SHP77 (cell line): ENCODE results near the gene VPS35L.
"Not testable (repeated sequence)": the region's sequence is repeated elsewhere in the genome, so short reads cannot be mapped to it uniquely, and the experiment has no call there.

Experiments used
- DNase-seq, 2 experiments: peaks; one replicate each; lab custom pipeline; 2025; lab: John Stamatoyannopoulos, UW

The VPS35L gene

GRCh38 chr16:19655242-19655777, 99.8 kb downstream of the VPS35L start:
- no peak for DNase-seq

DNA sequence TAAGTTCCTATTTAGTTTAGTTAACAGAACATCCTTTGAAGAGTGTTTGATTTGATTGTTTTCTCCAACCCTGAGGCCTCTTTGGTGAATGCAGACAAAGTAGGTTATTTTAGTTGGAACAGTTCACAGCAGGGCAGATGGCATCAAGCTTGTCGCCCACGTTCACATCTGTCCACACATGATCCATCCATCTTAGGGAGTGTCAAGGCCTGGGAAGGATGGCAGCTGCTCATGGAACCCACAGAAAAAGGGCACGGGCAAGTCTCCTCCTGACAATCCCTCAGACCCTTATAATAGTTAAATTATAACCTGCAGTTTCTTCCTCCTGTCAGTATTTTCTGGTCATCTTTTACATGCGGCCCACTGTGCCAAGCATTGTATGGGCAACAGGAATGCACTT, 102.3 kb downstream of the VPS35L start:
- no peak for DNase-seq

DNA sequence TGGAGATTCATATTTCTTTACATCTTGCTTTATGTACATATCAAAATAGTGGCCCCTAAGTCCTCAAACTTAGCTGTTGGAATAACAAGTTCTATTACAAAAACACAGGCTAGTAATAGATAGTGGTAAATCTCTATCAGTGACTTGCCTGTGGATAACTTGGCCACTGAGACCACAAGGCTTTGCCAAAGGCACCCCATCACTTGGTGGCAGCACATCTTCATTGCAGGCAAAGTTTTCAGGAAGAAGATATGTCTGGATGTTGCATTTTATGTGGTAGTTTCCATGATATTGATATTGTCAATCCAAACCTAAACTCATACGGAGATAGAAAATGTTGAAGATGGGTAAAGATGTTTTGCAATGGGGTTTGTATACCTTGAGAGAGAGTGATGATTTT, 104.1 kb downstream of the VPS35L start:
- DNase-seq = no peak

DNA sequence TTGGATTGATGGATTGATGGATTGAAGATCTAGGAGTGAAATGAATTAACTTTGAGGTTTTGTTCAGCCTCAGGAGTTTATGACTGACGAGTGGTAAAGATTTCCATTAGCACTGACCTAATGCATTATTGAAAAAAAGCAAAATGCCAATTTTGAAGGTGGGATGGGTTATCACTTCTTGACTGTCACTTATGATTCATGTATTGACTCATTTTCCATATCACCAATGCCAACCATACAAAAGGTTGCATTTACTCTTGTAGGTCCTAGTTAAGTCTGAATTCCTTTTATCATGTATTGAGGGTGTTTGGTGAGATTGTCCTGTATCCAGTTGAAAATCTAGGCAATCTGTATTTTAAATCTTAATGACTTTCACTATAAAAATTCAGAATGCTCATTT, 104.9 kb downstream of the VPS35L start:
- DNase-seq = no peak

DNA sequence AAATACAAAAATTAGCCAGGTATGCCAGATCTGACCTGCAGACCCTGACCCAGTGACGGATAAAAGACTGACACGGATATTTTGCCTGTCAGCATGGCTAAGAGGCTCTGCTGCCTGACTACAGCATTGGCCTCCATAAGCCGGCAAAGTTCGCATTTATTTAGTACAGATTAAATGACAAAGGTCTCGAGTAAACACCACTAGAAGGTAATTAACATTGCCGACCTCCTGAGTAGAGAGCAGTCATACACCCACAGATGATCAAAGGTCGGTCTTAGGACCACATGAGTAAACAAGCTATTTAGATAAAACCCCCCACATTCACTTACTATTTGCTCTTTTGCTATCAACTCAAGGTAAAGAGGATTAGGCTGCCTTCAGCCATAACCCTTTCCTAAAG, 106.8 kb downstream of the VPS35L start:
- no peak for DNase-seq

DNA sequence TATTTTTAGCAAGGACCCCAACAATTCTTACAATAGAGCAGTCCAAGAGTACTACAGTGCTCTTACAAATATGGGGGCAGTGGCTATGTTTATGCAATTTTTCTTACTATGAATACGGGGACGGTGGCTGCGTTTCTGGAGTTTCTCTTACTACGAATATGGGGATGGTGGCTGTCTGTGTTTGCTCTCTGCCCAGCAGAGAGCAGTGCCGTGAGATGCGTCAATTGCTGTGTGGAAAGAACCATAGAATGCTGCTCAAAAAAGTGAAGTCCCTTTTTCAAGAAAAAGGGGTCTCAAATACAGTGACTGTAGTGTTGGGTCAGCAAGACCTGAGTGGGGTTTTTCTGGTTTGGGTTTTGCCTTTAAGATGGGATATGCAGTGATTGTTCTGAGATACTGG, 108.7 kb downstream of the VPS35L start:
- no peak for DNase-seq

GRCh38 chr16:19665313-19665712, 109.8 kb downstream of the VPS35L start:
- not testable (repeated sequence) for DNase-seq

DNA sequence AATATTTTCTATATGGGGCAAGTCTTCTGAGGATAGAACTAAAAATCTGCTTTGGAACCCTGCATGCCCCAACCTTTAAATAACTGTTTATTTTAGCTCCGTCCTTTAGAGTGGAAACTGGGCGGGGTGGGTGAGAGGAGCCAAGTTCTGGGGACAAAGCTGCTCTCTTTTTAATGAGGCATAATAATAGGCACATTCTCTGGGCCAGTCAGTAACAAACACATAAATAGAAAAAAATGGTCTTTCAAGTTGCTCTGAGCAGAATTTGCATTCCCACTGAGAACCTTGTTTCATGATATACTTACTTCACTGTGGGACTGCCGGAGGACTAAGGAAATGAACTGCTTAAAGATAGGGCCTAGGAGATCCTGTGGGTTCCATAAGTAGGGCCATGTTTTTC, 111.0 kb downstream of the VPS35L start:
- DNase-seq = no peak

- no peak for DNase-seq
These were observed 116.9 kb downstream of the VPS35L start for GRCh38 chr16:19672378-19672777.

- DNase-seq = no peak
These were observed 119.0 kb downstream of the VPS35L start for GRCh38 chr16:19674485-19674884.

DNA sequence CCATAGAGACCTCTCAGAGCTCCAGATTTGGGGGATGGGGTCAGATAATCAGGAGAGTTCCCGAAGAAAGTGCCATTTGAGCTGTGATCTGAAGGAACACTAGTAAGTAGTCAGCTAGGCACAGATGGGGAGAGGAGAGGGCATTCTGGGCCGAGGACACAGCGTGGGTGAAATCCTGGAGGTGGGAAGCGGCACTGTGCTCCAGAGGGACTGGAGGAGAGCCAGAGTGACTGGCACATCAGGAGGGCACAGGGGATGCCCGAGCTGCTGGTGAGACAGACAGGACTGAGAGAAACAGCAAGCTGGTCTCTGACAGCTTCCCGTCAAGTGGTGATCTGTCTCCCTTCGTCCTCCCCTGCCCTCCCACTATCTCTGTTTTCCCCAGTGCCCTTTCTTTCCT, 121.9 kb downstream of the VPS35L start:
- DNase-seq = no peak

DNA sequence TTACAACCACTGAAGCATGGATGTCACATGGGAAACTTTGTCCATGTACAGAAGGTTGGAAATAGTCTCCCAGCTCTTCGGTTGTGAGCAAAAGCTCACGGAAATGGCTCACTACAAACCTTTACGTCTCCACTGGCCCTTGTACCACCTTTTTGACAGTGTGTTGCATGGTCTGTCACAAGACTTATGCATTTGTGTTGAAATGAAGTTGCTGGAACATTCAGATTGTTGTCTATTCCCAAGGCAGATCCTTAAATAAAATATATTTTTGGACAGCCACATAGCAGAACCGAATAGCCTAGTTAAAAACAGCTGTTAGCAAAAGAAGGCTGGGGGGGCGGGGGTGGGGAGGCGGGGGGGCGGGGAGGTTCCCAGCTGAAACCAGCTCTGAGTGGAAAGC, 123.3 kb downstream of the VPS35L start:
- no peak for DNase-seq

GRCh38 chr16:19679281-19679680, 123.8 kb downstream of the VPS35L start:
- DNase-seq = not testable (repeated sequence)

DNA sequence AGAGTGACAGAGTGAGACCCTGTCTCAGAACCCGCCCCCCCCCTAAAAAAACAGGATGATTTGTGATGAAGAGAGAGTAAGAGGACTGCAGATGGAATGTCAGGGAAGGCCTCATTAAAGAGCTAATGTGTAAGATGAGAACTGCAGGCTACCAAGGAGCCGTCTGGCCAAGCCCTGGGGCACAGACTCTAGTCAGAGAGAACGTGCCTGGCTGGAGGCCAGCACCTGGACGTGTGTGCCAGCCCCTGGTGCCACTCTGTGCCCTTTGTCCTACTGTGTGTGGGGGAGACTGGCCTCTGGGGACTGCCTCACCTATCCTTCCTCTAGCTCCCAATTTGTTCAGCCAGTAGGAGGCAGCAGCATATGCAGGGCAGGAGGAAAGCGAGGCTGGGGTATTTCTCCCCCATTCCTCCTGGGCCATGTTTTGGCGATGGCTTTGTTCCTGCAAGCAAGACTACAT, 125.4 kb downstream of the VPS35L start:
- no peak for DNase-seq

DNA sequence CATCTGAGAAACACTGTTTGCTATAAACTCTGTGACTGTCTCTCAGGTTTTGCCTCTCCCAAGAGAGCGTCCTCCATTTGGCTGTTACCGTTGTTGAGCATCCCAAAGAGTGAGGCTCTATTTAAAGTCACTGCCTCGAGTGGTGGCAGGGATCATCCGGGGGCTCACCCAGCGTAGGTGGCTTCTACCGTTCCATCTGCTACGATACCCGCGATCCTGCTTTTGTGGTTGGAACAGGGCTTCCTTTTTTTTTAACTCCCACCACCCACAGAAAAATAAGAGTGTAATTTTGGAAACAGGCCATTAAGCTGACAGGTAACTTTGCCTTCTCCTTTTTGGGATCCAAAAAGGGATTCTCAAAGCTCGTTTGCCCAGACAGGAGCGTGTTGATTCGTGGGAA, 126.1 kb downstream of the VPS35L start:
- DNase-seq = no peak

DNA sequence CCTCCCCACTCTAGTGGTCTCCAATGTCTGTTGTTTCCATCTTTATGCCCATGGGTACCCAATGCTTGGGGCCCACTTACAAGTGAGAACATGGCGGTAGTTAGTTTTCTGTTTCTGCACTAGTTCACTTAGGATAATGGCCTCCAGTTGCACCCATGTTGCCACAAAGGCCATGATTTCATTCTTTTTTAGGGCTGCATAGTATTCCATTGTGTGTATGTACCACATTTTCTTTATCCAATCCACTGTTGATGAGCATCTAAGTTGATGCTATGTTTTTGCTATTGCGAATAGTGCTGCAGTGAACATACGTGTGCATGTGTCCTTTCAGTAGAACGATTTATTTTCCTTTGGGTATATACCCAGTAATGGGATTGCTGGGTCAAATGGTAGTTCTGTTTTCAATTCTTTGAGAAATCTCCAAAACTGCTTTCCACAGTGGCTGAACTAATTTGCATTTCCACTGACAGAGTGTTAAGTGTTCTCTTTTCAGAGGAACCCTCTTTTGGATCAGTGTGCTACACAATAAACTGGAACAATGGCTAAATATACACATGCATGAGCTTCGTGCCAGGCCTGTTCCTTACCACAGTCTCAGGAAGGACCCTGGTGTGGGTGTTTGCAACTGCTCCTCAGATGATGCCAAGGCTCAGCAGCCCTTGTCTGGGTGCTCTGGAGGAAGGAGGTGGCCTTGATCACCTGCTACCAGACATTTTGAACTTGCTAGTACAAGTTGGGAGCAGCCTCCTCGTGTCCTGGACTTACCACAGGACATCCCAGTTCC, 128.1 kb downstream of the VPS35L start:
- no peak for DNase-seq

DNA sequence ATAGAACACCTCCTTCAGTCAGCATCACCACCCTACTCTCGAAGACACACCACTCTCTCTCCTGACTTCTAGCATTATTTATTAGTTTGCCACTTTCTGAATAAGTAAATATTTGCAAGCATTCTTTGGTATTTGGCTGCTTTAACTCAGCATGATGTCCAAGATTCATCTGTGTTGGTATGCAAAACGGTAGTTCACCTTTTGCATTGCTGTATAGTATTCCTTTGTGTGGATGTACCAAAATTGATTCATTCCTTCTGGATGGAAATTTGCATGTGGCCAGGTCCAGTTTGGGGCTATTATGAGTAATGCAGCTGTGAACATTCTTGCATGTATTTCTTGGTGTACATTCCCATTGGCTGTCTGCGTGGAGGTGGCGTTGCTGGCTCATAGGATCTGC, 129.7 kb downstream of the VPS35L start:
- no peak for DNase-seq

DNA sequence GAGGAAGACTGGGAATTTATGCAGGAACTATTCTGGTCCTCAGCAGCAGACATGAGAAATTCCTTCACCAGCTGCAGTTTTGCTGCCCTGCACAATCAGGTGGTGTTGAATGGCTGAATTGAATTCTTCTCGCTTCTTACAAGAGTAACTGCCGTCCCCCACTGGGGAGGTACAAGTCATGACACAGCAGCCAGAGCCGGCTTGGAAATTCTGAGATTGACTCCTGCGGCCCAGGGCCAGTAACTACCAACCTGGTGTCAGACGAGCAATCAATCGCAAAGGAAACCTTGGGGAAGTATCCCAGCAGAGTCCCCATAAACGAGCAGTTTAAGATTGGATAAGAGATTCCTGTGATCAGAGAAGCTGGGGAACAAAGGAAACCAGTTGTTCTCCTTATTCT, 131.8 kb downstream of the VPS35L start:
- DNase-seq = no peak

DNA sequence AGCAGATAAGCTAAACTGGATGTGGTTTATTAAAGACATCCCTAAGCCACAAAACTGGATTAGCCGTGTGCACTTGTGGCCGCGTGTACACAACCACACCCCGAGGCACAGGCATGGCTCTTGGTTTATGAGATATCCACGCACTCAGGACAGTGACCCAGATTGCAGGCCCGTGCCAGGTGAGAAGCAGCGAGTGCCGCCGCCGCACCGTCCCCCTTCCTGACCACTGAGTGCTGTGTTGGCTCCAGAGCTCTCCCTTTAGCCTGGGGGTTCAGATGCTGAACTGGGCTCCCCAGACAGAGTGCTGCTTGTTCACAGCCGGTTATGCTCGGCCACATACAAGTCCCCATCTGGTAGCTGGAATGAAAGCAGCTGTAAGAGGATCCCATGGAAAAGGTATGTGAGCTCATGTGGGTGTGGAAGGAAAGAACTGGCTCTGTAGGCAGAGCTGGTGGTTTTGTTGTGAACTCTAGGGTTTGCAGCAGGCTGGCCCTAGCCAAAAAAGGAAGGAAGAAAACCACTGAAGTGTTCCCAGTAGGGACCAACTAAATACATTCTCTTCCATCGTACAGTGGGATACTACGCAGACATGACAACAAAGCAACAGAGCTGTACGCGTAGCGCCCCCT, 133.0 kb downstream of the VPS35L start:
- no peak for DNase-seq

GRCh38 chr16:19689342-19689741, 133.8 kb downstream of the VPS35L start:
- DNase-seq = no peak

DNA sequence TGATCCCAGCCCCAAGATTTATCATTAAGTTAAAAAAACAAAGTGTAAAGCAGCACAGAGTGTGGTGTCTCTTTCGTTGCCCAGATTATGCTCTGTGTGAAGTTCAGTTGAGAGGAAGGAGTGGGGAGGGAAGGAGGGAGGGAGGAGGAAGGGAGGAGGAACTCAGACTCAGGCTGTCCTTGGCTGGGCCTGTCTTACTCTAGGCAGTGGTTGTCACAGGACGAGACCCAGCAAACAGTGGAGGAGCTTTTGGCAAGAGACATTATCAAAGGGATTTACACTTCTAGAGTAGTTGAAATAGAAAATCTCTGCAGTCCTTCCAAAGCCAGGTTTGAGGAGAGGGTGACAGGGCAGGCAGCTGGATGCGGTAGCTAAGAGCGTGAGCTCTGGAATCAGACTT, 134.7 kb downstream of the VPS35L start:
- DNase-seq = no peak

GRCh38 chr16:19691161-19691711, 135.7 kb downstream of the VPS35L start:
- DNase-seq = no peak

- DNase-seq = no peak
These were observed 139.5 kb downstream of the VPS35L start for GRCh38 chr16:19694989-19695388.
